Effector CD8-positive, alpha-beta T cell (primary cell): ENCODE measurements around the gene PTPRCAP.

Source experiments
- DNase-seq: peaks from one replicate; lab custom pipeline; 2025; lab: John Stamatoyannopoulos, UW

The PTPRCAP gene

DNA sequence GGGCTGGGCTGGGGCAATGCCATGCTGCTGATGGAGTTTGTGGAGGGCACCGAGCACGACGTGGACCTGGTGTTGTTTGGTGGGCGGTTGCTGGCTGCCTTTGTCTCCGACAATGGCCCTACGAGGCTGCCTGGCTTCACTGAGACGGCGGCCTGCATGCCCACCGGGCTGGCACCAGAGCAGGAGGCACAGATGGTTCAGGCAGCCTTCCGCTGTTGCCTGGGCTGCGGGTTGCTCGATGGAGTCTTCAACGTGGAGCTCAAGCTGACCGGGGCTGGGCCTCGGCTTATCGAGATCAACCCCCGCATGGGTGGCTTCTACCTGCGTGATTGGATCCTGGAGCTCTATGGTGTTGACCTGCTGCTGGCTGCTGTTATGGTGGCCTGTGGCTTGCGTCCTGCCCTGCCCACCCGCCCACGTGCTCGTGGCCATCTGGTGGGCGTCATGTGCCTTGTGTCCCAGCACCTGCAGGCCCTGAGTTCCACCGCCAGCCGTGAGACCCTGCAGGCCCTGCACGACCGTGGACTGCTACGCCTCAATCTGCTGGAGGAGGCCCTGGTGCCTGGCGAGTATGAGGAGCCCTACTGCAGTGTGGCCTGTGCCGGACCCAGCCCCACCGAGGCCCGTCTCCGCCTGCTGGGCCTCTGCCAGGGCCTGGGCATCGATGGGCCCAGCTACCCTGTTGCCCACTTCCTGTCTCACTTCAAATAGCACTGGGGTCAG is 13.4 kb downstream of the PTPRCAP start:
- DNase-seq: no peak

DNA sequence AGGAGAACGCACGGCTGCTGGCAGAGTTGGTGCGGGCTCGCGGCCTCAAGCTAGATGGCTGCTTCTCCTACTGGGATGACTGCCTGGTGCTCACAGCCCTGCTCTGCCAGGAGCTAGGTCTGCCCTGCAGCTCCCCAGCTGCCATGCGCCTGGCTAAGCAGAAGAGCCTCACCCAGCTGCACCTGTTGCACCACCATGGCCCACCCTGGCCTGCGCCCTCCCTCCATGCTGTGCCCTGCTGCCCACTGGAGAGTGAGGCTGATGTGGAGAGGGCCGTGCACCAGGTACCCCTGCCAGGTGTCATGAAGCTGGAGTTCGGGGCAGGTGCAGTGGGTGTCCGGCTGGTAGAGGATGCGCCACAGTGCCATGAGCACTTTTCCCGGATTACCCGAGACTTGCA is 14.0 kb downstream of the PTPRCAP start:
- DNase-seq: no peak

GRCh38 chr11:67422891-67423290 is 14.6 kb downstream of the PTPRCAP start:
- no peak for DNase-seq

- DNase-seq: no peak
Observed at GRCh38 chr11:67421430-67422031, 16.0 kb downstream of the PTPRCAP start.

DNA sequence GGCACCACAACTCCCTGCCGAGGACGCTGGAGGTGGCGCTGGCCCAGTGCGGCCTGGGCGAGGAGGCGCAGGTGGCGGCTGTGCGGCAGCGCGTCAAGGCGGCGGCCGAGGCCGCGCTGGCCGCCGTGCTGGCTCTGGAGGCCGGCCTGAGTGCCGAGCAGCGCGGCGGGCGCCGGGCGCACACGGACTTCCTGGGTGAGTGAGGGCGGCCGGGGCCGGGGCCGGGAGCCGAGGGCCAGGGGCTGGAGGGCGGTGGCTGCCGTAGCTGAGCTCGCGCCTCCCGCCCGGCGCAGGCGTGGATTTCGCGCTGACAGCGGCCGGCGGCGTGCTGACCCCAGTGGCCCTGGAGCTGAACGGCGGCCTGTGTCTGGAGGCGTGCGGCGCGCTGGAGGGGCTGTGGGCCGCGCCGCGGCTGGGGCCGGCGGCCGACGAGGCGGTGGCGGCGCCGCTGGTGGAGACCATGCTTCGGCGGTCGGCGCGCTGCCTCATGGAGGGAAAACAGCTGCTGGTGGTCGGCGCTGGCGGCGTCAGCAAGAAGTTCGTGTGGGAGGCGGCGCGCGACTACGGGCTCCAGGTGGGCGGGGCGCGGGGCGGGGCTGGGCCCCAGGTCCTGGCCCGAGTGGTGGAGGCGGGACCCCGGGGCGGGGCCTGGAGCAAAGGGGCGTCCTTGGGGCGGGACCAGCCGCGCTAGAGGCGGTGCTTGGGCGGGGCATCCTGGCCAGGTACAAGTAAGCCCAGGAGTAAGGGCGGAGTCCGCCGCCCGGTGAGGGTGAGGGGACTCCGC is 16.6 kb downstream of the PTPRCAP start:
- peak; percentile 98 for DNase-seq

- no peak for DNase-seq
Observed at GRCh38 chr11:67420147-67420645, 17.3 kb downstream of the PTPRCAP start.

DNA sequence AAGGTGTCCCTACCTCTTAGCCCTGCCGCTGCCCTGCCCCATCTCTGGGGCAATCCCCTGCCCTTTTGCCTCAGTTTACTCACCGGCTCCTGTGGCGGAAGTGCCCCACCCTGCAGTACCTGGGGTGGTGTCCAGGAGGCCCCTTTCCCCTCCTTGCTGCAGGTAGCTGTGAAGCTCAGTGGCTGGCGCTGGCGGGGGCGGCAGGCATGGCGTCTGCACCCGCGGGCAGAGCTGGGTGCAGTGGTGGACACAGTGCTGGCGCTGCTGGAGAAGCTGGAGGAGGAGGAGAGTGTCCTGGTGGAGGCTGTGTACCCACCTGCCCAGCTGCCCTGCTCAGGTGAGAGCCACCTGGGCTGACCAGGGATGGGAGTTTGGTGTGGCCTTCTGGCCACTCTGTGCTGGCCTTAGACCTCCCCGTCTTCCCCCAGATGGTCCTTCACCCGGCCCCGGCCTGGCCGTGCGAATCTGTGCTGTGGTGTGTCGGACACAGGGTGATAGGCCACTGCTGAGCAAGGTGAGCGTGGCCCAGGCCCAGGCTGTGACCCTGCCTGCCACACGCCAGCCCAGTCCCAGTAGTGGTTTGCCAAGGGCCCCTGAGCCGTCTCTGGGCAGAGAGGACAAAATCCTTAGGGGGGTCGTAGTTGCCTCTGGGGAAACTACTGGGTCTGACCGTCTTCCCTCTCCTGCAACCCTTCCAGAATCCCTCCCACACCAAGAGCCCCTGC is 18.0 kb downstream of the PTPRCAP start:
- DNase-seq: no peak

- no peak for DNase-seq
Observed at GRCh38 chr11:67418476-67419281, 18.8 kb downstream of the PTPRCAP start.

DNA sequence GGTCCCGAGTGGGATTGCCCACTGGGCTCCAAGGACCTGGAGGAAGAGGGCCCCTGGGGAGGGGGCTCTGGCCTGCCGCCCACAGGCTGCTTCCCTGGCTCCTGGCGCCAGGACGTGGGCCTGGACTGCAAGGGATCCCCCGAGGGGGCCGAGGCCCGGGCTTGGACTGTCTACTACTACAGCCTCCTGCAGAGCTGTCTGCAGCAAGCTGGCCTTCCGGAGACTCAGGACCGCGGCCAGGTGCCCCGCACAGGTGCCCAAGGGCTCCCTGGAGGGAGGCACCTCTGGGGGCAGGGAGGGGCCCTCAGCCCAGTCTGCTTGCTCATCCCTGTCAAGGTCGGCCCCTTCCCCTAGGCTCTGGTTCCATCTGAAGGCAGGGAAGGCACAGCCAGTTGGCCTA is 20.1 kb downstream of the PTPRCAP start:
- no peak for DNase-seq

DNA sequence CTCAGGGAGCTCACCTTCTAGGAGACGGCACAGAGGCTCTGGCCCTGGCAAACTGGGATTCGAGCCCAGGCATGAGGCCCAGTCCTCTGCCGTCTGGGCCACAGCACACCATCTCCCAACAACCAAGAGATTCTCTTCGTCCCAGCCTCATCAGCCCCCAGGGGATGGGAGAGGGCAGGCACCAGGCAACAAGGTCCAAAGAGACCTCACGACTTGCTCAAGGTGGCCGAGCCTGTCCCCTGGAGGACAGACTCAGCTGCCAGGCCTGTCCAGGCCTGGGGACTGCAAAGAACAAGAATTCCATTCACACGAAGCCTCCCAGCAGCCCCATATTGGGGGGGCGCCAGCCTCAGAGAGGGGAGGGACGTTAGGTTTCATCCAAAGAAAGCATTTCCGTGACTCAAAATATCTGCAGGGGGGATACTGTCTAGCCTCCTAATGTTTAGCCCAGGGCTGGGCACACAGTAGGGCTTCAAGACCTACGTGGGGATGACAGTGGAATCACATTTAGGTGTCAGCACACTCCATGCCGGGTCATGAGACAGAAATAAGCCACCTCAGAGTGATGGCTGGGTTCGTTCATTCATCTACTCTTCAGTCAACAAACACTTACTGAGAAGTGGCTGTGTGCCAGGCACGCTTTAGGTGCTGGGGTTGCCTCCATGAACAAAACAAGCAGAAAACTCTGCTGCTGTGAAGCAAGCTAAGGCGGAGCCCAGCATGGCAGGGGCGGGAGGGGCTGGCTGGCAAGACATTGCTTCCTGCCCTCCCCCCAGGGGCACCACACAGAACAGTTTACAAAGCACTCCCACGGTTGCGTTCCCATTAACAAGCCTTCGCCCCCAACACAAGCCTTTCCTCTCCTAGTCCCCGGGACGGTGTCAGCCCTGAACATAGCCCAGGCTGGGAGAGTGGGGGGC is 20.8 kb downstream of the PTPRCAP start:
- DNase-seq: peak; percentile 74

GRCh38 chr11:67415501-67416304 is 21.8 kb downstream of the PTPRCAP start, which contains the start of gene CARNS1:
Gene CARNS1, plus strand, starts transcription at chr11:67415678. Its CDS starts 522 bp downstream, at chr11:67416200.
- DNase-seq: no peak

DNA sequence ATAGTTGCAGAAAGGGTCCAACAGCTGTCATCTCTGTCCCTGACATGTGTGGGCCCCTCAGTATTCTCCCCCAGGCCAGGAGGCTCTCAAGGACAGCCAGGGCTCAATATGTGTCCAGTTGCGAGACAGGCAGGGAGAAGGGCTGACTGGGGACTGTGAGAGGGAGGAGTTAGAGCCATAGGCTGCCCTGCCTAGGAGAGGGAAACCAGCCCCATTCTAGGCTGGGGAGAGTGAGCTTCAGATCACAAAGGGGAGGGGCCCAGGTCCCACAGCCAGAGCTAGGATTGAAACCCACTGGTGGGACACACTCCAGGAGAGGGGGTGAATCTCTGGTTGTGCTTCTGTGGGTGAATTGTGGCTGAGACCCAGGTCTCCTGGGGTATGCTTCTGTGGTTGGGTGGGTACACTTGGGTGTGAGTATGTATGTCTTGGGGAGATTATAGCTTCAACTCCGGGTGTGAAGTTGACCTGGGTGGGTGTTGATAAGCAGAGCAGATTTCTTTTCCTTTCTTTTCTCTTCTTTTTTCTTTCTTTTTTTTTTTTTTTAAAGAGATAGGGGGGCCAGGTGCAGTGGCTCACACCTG is 24.1 kb downstream of the PTPRCAP start:
- no peak for DNase-seq

GRCh38 chr11:67412495-67413179 is 24.8 kb downstream of the PTPRCAP start:
- DNase-seq: no peak

- no peak for DNase-seq
Observed at GRCh38 chr11:67411785-67412152, 25.7 kb downstream of the PTPRCAP start.

GRCh38 chr11:67410984-67411784 is 26.3 kb downstream of the PTPRCAP start:
- DNase-seq: no peak

DNA sequence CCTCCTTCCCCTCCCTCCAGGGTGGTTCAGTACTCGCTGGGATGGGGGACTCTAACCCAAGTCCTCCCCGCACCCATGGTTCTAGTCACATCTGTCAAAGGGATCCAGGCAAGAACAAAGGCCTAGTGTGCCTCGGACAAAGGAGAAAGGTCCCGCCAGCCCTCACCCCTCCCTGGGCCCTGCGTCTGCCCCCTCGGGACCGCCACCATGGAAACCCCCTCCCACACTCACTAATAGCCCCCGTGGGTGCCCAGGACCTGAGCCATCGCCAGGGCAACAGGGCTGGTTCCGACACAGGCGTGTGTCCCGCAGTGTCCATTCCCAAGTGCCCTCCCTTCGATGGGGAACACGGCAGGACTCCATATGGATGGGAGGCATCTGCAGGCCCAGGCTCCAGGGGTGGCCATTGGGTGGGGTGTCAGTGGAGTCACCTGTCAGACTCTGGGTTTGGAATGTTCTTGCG is 27.1 kb downstream of the PTPRCAP start:
- no peak for DNase-seq

DNA sequence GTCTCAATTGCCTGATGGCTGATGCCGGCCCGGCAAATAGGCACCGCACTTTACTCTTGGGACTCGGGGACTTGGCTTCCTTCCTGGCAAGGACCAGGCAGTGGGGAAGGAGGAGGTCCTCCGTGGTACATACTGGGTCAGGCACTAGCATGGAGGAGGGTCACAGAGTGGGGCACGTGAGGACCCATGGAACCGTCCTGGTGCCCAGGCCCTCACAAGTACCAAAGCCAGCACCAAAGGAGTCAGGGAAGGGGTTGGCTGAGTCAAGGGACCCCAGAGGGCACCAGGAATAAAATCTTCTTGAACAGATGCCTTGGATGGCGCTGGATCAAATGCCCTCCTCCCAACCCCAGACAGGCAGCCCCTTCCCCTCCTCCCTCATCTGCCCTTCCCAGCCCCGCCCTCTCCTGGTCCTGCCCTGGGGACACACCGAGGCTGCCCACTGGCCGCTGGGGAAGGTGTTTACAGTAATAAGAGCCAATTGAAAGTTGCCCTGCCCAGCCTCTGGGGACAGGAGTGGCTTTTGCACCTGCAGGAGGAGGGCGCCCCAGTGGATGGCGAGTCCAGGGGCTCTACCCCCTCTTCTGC is 27.6 kb downstream of the PTPRCAP start:
- no peak for DNase-seq
